ENCODE measurements around the gene TMPO.
"Not testable (repeated sequence)": the region's sequence is repeated elsewhere in the genome, so short reads cannot be mapped to it uniquely, and the experiment has no call there.

Gene TMPO

GRCh38 chr12:98513379-98514322, 1.7 kb upstream of the TMPO start:
- peak; percentile 45 for DNase-seq

DNA sequence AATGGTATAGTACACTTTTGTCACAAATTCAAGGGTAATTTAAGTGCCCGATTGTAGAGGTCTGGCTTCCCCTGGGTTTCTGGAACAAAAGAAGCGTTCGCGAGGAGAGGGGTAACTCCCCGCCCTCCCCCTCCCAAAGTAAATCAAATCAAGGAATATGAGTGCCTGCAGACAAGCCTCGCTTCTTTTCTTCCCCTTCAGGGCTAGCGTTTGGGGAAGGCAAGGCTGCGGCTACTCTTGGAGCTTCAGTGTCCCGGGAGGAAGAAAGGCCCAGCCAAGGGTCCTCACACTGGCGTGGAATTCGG, 456 bp upstream of the TMPO start:
- DNase-seq = no peak

- DNase-seq = peak; percentile 95
These were observed 902 bp downstream of the TMPO start for GRCh38 chr12:98516111-98516873.

- DNase-seq = no peak
These were observed 4.0 kb downstream of the TMPO start for GRCh38 chr12:98519257-98519907.

DNA sequence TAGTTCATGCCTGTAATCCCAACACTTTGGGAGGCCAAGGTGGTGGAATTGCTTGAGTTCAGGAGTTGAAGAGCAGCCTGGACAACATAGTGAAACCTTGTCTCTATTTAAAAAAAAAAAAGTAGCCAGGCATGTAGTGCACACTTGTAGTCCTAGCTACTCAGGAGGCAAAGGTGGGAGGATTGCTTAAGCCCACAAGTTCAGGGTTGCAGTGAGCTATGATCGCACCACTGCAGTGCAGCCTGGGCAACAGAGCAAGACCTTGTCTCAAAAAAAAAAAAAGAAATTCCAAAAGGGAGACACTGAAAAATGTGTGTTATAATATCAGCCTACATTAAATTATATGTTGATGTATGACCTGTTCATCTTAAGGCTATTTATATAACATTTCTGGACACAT, 14.7 kb downstream of the TMPO start:
- no peak for DNase-seq

- DNase-seq = peak; percentile 62
These were observed 17.4 kb downstream of the TMPO start for GRCh38 chr12:98532687-98533304.

DNA sequence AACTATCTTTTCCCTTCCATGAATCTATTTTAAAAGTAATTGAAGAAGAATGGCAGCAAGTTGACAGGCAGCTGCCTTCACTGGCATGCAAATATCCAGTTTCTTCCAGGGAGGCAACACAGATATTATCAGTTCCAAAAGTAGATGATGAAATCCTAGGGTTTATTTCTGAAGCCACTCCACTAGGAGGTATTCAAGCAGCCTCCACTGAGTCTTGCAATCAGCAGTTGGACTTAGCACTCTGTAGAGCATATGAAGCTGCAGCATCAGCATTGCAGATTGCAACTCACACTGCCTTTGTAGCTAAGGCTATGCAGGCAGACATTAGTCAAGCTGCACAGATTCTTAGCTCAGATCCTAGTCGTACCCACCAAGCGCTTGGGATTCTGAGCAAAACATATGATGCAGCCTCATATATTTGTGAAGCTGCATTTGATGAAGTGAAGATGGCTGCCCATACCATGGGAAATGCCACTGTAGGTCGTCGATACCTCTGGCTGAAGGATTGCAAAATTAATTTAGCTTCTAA, 18.4 kb downstream of the TMPO start:
- DNase-seq = no peak

GRCh38 chr12:98538031-98538430, 22.6 kb downstream of the TMPO start:
- DNase-seq = no peak

- no peak for DNase-seq
These were observed 28.3 kb downstream of the TMPO start for GRCh38 chr12:98543701-98544100.

- DNase-seq = no peak
These were observed 29.4 kb downstream of the TMPO start for GRCh38 chr12:98544751-98545150.

- no peak for DNase-seq
These were observed 34.2 kb downstream of the TMPO start for GRCh38 chr12:98549371-98550110.

GRCh38 chr12:98551787-98552186, 36.4 kb downstream of the TMPO start:
- no peak for DNase-seq

DNA sequence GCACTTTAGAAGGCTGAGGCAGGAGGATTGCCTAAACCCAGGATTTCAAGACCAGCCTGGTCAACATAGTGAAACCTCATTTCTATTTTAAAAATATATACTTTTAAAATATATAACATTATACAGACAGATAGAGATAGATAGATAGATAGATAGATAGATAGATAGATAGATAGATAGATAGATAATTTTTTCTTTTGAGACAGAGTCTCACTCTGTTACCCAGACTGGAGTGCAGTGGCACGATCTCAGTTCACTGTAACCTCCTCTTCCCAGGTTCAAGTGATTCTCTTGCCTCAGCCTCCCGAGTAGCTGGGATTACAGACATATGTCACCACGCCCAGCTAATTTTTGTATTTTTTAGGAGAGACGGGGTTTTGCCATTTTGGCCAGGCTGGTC, 42.7 kb downstream of the TMPO start:
- not testable (repeated sequence) for DNase-seq

DNA sequence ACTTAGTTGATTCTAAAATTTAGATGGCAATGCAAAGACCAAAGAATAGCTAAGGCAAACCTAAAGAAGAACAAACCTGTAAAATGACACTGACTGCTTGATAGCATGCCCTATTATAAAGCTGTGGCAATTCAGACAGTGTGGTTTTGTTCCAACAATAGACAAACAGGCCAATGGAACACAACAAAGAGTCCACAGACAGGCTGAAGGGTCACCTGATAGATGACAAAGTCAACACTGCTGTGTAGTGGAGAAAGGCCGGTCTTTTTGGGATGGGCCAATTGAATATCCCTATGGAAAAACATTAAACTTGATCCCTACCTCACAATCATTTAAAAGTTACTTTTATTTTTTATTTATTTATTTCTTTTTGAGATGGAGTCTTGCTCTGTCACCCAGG, 44.3 kb downstream of the TMPO start:
- DNase-seq = no peak

- no peak for DNase-seq
These were observed 46.5 kb downstream of the TMPO start for GRCh38 chr12:98561846-98562245.

DNA sequence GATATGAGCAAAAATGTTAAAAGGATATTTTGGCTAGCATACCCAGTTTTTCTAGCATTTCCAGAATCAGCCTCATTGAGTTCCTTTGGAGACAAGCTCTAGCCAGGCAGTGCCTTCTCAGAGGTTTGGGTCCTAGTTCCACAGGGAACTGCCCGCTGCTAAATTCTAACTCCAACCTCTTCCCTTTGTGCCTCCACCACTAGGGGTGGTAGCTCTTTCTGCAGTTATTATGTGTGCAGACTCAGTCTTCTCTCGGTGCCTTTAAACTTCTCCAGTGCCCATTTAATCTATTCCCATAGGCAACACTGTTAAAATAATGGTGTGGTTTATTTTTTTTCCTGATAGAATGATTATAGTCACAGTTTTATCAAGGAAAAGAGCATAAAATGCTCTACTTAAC, 56.6 kb downstream of the TMPO start:
- DNase-seq = no peak

DNA sequence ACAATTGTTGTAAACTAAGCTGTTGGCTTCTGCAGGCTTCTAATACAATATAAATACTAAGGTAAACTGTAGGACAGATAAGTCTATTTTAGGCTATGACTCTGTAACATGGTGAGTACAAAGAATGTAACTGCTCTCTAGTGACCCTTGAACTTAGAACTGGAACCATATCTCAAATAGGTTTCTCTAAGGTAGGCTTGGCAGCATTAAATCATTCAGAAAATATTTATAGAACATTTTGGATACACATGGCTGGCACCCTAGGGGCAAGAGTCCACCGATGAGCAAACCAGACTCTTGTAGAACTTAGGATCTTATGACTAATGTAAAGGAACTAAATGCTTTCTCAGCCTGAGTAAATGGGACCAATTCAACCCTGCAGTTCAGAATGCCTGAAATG, 58.7 kb downstream of the TMPO start:
- DNase-seq = no peak

GRCh38 chr12:98575013-98575412, 59.6 kb downstream of the TMPO start:
- DNase-seq = no peak

GRCh38 chr12:98576795-98577194, 61.4 kb downstream of the TMPO start:
- DNase-seq = not testable (repeated sequence)

DNA sequence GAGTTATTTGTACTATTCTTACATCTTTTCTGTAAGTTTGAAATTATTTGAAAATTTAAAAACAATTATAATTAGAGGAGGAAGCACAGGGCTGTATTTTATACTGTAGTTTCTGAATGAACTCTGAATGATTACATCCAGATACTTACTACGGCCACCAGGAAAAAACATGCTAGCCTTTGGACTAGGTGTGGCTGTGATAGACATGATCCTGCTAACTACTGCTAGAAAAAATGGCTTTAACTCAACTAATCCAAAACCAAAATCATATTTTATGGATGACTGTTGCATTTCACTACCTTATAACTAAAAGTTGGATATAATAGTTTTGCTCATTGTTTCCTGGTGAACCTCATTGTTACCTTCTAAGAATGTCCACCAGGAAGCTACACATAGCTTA, 63.0 kb downstream of the TMPO start:
- no peak for DNase-seq

DNA sequence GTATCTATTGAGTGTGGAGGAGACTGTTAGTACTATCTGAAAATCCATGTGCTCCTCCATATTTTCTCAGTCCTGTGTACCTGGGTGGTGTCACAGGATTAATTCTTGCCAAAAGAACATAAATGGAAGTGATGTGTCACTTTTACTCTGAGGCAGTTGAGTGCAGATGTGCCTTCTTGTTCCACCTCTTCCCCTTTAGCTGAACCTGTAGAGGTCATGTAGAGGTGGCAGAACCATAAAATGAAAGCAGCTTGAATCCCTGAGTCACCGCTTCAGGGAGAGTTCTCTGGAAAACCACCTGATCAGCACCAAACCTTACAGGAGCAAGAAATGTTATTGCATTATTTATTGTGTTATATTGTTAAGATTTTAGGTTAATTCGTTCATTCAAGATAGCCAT, 63.4 kb downstream of the TMPO start:
- DNase-seq = no peak

DNA sequence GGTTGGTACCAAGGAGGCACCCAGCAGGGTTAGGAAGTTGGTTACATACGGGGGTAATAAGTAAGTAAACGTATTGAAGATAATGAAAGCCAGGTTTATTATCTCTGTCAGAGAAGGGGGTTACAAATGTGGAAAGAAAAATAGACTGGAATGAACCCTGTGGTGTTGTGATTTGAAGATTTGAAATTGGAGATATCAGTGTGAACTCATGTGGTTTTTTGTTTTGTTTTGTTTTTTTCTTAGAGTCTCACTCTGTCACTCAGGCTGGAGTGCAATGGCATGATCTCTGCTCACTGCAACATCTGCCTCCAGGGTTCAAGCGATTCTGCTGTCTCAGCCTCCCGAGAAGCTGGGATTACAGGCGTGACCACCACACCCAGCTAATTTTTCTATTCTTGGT, 64.0 kb downstream of the TMPO start:
- DNase-seq = no peak

All from eye (tissue), 1 donor.